NCI-H2107 (cell line): ENCODE measurements around the gene BHLHE23.

Experiments
- DNase-seq: peaks from one replicate; lab custom pipeline; 2025; lab: John Stamatoyannopoulos, UW

BHLHE23 gene

DNA sequence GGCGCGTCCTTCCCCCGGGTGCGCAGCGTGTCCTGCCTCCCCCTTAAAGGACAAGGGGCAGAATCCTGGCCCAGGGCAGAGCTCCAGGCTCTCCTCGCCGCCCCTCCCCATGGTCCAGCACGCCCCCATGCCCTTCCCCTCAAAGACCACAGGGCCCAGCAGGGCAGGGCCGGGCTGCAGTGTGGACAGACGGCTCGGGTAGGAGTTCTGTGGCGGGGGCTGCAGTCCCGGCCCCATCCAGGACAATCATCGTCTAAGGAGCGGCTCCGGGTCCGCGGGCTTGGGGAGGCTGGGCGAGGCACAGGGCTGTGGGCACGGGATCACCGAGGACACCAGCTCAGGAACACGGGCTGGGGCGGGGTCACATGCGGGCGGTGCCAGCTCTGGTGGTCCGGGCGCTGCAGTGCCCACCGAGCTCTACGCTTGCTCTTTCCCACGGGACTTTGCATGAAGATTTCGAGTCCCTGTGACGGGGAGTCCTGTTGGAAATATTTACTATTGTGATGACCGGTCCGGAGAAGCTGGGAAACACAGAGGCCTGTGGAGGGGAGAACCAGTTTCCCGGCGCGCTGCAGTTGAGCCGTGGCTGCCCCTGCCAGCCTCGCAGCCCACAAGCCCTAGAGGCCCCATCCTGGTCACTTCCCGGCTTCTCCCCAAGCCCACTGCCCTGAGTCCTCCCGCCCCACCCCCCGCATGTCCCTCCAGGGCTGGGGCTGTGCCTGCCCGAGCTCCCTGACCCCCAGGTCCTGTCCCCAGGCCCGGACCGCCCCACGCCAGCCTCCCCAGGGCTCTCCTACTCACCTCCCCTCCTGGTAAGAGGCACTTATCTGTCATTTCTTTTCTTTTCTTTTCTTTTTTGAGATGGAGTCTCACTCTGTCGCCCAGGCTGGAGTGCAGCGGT, 33.7 kb downstream of the BHLHE23 start:
- no peak for DNase-seq

DNA sequence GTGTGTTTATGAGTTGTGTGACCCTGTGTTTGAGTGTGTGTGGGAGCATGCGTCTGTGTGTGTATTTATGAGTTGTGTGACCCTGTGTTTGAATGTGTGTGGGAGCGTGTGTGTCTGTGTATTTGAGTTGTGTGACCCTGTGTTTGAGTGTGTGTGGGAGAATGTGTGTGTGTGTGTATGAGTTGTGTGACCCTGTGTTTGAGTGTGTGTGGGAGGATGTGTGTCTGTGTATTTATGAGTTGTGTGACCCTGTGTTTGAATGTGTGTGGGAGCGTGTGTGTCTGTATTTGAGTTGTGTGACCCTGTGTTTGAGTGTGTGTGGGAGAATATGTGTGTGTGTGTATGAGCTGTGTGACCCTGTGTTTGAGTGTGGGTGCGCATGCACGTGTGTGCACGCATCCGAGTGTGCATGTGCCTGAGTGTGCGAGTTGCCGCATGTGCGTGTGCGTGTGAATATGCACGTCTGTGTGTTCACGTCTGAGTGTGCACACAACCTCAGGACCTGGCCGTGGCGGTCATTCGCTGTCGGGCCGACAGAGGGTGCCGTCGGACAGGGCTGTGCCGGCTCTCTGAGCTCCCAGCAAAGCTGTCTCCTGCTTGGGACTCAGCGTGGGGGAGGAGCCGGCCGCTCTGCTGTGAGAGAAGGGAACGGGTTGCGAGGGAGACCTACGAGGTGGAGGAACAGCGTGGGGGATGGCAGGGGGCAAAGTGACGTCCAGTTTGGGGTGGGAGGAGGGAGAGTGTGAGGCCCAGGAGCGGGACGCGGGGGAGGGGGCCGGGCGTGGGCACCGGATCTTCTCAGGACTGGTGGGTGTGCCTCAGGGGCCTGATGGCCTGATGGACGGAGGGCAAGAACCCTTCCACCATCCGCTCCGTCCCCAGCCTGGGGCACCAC, 34.6 kb downstream of the BHLHE23 start:
- peak; percentile 83 for DNase-seq

DNA sequence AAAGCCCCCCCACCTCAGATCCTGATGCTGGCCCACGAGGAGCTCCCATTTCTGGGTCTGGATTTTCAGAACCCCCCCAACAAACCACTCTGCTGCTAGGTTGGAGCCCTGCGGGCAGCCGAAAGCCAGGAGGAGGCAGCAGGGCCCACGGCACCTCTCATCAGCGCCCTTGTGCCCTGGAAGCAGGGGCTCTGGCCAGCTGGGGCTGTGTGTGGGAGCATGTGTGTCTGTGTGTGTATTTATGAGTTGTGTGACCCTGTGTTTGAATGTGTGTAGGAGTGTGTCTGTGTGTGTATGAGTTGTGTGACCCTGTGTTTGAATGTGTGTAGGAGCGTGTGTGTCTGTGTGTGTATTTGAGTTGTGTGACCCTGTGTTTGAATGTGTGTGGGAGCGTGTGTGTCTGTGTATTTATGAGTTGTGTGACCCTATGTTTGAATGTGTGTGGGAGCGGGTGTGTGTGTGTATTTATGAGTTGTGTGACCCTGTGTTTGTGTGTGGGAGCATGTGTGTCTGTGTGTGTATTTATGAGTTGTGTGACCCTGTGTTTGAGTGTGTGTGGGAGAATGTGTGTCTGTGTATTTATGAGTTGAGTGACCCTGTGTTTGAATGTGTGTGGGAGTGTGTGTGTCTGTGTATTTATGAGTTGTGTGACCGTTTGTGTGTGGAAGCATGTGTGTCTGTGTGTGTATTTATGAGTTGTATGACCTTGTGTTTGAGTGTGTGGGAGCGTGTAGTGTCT, 35.4 kb downstream of the BHLHE23 start:
- no peak for DNase-seq

DNA sequence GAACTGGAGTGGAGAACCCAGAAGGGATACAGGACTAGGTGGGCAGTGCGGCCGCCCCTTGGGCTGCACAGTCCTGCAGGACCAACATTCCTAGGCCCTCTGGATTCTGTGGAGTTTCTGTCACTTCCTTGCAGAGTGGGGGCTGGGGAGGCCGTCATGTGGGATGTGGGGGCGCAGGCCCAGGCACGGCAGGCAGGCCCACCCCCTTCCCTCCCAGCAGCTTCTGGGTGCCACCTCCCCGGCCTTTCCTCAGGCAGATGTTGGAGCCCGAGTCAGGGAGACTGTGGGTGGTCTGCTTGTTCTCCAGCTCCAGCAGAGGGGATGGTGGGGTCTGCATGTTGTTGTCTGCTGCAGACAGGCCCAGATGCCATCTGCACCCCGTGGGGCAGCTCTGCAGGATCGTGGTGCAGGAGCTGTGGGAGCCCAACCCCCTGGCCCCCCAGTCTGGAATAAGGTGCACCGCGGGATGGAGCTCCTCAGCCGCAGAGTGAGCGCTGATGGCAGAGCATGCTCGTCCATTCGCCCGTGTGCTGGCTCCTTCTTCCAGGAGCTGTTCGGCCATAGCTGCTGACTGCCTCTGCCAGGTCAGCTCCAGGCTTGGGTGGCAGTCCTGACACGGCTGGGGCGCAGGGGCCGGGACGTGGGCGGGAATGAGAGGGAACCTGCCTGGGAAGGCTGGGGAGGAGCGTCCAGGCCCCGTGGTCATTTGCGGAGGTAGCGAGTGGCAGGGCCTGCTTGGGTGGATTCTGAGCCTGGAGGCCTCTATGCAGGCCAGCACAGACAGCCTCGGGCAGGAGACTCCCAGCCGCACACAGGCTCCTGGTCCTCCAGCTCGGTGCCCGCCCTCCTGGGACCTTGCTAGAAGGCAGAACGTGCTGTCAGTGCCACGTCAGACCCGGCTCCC, 36.2 kb downstream of the BHLHE23 start:
- no peak for DNase-seq

DNA sequence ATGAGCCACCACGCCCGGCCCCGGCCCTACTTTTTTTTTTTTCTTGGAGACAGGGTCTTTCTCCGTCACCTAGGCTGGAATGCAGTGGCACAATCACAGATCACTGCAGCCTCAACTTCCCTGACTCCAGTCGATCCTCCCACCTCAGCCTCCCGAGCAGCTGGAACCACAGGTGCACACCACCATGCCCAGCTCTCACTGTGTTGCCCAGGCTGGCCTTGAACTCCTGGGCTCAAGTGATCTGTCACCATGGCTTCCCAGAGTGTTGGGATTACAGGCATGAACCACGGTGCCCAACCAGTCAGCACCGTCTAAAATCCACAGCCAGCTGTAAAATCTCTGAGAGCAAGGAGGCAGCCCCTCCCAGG, 36.8 kb downstream of the BHLHE23 start:
- no peak for DNase-seq

DNA sequence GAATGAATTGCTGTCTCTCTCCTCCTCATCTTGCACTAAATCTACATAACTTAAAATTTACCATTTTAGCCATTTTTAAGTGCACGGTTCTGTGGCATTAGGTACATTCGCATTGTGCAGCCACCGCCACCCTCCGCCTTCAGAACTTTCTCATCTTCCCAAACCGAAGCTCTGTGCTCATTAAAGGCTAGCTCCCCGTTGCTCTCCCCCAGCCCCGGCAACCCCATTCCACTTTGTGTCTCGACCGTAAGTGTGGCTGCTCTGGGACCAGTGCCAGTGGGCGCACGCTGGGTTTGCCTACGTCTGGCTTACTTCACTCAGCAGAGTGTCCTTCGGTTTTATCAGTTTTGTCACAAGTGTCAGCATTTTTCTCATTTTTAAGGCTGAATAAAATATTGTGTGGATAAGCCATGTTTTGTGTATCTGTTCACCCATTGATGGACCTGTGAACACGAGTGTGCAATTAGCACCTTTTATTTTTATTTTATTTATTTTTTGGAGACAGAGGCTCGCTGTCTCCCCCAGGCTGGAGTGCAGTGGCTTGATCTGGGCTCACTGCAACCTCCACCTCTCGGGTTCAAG, 37.5 kb downstream of the BHLHE23 start:
- DNase-seq: no peak

DNA sequence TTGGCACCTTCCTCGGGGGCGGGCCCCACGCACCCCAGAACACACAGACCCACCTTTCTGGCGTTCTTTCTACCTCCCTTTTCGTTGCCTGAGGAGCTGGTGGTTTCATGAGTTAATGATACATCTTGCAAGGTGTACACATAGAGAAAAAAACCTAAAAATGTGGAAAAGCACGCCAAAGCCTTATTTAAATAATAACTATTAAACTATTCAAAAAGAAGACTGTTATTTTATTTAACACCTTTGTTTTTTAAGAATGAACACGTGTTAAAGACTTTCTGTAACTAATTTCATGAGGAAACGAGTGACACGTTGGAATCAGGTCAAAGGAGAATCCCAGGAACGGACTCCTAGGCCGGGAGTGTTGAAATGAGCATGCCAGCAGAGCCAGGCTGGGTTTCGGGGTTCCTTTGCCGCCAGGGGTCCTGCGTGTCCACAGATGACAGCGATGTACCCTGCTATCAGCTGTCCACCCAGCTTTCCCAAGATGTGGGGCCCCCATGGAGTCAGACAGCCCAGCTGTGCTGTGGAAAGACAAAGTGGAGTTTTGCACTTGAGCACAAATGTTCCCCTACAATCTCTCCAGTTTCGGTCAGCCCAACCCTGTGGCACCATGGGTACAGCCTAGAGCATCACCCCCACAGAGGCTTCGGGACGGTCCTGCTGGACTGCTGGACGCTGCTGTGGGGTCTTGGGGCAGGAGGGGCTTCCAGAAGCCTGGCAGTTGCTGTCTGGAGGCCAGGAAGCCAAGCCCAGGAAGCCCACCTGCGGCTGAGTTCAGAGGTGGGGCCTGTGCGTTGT, 38.2 kb downstream of the BHLHE23 start:
- no peak for DNase-seq

DNA sequence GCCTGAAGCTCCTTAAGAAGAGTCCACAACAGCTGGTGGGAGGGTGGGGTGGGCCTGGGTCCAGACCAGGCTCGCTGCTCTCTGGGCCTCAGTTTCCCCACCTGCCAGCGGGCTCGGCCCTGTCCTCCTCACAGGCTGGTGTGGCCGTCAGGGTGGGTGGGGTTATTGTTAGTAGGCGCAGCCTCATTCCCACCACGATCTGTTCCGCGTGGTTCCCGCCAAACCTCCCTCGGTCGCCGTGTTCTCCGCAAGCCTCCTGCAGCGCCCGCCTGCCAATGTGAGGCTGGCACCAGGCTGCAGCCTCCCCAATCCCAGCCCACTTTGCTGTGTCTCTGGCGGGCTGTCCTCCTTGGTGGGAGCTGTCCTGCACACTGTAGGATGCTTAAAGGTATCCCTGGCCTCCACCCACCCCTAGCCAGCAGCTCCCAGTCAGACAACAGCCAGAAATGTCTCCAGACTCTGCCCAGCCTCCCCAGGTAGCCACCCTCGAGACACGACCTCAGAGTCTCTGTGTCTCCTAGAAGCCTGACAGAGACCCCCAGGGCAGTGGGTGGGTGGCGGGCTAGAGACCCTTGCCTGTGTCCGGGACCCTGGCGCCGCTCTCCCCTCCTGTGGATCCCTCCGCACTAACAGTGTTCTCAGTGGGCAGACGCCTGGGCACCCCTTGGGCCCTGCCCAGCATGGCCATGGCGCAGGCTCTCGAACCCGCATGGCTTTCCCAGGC, 39.0 kb downstream of the BHLHE23 start:
- DNase-seq: no peak

DNA sequence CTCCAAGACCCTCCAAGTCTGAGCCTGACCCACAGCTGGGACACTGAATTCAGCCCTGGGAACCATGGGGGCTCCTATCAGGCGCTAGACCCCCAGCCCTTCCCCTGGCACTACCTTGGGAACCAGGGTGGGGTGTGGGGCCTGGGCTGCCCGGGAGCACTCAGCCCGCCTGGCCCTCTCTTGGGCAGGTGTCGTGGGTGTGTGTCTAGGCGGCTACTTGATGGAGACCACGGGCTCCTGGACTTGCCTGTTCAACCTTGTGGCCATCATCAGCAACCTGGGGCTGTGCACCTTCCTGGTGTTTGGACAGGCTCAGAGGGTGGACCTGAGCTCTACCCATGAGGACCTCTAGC, 39.6 kb downstream of the BHLHE23 start:
- no peak for DNase-seq

DNA sequence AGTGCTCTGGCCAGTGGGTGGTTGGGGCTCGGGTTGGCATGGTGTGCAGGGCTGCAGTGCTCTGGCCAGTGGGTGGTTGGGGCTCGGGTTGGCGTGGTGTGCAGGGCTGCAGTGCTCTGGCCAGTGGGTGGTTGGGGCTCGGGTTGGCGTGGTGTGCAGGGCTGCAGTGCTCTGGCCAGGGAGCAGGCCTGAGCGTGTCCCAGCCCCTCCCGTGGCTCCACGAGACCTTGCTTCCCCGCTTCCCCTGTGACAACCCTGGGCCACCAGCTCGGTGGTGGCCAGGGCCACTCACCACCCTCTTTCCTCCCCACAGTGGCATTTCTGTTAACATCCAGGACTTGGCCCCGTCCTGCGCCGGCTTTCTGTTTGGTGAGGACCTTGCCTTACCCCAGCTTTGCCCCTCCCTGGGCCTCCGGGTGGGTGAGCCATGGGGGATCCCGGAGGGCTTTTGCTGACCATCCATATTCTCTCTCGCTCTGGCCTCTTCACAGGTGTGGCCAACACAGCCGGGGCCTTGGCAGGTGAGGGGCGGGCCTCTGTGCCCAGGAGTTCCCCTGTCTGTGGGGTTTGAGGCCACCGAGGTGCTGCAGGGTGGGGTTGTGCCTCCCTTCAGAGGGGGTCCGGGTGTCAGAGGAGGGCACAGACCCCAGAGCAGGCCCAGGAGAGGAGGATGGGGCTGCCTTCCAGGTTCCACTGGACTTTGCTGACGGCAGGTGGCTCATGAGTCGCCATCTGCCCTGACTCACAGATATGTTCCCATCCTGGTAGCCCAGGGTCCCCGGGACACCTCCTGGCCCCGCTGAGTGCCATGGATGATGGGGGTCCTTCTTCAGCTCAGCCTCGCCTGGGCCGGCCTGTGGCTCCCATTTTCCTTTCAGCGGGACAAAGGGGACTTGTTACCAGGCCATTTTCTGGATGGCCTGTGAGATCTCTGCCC, 40.3 kb downstream of the BHLHE23 start:
- DNase-seq: no peak

DNA sequence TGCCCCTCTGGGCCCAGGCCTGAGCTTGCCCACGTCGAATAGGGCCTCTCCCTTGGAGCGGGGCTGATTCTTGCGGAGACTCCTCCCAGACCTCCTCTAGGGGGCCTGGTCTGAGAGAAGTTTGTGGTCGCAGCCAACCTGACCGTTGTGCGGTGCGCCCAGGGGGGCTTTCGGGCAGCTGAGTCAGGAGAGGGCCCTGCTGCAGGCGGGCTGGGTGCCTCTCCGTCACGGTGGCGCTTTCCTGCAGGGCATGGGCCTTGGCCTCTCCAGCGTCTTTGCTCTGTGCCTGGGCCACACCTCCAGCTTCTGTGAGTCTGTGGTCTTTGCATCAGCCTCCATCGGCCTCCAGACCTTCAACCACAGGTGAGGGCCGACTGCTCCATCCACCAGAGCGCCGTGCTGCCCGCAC, 41.4 kb downstream of the BHLHE23 start:
- DNase-seq: no peak

DNA sequence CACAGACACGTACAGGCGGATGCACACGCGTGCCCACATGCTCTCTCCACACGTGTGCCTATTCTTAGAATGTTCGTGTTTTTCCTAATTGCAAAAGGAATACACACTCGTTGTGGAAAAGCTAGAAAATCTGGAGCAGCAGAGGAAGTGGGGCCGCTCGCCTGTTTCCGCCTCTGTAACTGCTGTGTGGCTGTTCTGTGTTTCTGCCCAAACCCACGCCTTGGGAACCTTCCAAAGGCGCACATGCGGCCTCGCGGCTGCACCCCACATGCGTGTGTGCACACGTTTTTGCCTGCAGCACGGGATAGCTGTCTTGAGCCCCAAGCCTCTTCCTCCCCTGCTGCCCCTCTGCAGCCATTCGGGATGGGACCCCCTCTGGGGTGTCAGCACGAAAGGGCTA, 42.1 kb downstream of the BHLHE23 start:
- no peak for DNase-seq

DNA sequence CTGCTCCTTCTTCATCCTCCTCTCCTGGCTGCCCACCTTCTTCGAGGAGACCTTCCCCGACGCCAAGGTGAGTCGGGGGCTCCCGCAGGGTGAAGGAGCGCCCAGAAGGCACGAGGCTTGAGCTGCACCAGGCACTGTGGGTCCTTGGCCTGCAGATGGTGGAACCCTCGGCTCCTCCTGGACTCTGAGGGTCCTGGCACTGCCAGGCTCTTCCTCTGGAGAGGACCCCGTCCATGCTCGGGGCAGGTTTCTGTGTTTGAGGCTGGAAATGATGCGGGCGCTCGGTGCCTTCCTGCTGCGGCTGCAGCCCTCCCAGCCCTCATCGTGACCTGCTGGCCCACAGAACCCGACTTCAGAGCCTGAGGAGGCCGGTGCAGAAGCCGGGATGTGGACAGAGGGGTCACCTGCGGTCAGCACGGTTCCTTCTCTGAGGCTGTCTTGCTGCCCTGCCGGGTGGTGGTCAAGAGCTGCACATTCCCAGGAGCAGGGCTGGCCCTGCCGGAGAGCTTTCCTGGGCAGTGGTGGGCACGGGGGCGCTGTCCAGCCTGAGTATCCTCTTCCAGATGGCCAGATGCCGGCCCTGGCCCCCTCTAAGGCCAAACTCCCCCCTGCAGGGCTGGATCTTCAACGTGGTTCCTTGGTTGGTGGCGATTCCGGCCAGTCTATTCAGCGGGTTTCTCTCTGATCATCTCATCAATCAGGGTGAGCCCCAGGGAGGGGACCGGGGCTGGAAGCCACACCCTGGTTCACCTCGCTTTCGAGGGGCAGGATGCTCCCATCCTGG, 43.0 kb downstream of the BHLHE23 start:
- no peak for DNase-seq

DNA sequence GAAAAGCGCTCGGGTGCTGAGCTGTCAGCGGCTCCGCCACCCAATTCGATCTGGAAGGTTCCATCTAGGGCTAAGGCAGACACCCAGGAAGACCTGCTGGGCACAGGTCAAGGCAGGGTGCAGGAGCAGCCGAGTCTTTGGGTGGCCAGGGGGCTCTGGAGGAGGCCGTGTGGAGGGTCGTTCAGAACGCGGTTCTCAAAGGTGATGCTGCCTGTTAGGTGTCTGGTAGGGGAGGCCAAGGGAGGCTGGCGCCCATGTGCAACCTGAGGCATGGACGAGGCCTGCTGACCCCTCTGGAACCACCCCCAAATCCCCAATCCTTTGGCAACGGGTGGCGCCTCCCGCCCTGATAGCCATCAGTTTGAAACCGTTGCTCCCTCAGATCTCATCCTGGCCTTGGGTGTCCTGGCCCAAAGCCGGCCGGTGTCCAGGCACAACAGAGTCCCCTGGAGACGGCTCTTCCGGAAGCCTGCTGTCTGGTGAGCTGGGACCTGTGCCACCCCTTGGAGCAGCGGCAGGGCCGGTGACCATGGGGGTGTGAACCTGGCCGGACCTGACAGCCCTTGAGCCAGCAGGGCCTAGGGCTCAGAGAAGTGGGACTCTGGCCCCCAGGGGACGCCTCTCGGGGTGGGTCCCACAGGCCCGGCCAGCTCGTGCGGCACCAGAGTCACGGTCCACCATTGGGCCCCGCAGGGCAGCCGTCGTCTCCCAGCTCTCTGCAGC, 43.7 kb downstream of the BHLHE23 start:
- DNase-seq: no peak

DNA sequence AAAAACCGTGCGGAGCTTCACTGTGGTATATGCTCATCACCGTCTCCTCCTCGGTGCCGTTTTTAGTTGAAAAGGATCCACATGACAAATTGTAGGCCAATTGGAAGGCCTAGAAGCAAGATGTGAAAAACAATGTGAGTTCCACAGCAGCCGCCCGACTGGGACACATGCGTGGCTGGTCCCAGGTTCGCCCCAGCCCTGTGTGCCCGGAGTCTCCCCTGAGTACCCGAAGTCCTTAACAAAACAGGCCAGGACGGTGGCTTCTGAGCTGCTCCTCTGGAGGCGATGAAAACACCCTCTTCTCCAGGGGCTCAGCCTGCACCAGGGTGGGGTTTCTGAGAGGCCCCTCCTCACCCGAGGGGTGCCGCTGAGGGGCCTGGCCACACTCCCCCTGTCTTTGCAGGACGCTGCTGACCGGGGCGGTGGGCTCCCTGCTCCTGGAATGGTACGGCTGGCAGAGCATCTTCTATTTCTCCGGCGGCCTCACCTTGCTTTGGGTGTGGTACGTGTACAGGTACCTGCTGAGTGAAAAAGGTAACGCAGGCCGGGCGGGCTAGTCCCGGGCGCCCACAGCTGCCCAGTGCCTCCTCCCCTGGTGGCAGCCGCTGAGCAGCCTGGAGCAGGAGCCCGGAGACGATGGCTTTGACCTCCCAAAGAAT, 44.4 kb downstream of the BHLHE23 start:
- no peak for DNase-seq

DNA sequence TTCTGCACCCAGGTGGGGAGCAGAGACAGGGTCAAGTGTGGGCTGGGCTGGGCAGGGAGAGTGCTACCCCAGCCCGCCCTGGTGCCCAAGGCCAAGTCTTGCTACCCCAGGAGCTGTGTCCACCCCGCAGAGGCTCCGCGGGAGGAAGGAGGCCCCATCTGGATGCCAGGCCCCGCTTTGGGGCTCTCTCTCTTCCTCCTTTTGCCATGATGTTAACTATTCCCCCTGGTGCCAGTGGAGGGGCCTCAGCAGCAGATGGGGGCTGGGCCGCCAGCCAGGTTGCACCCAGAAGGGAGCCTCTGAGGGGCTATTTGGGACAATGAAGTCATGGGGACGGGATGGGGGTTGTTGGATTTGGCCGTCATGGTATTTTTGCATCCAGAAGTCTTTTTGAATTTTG, 45.0 kb downstream of the BHLHE23 start:
- no peak for DNase-seq
